Keratinocyte (primary cell): ENCODE measurements around the gene ACOT7. TPM values are rescaled to one million over a fixed set of nuclear protein-coding genes. Genes with fewer than 3 reads are reported as not detected.
A peak's percentile ranks its signal among the peaks of the same experiment; 100 is the strongest.
"Not testable (repeated sequence)": the region's sequence is repeated elsewhere in the genome, so short reads cannot be mapped to it uniquely, and the experiment has no call there.

Experiments
- DNase-seq: peaks from one replicate; pipeline ENCODE4 v3.0.0-alpha.2; 2011; ENCODE audit warnings: low read depth, missing footprints, low spot score
- FAIRE-seq: peaks from 2 replicates; lab custom pipeline; 2011; peaks lifted over from hg19 to GRCh38; lab: Jason Lieb, UNC
- H2AFZ ChIP-seq: 2 replicates; pipeline ENCODE4 v1.6.0; 2012; ENCODE audit warnings: low read length, control low read depth, inconsistent platforms; ENCODE audit not compliant: control insufficient read depth
- H3K27ac ChIP-seq: 2 replicates; pipeline ENCODE4 v1.5.1; 2011; ENCODE audit warnings: low read length; ENCODE audit not compliant: control insufficient read depth, insufficient read depth
- H3K27me3 ChIP-seq: 3 replicates; pipeline ENCODE4 v1.6.0; 2011; ENCODE audit warnings: low read length; ENCODE audit not compliant: control insufficient read depth, insufficient read depth; ENCODE audit errors: extremely low read depth
- H3K36me3 ChIP-seq, 2 experiments: 2 replicates in 1 of 2; 3 replicates in 1 of 2; pipeline ENCODE4 v1.5.1; 2011; ENCODE audit warnings: low read length in 2 of 2, mild to moderate bottlenecking in 1 of 2; ENCODE audit not compliant: control insufficient read depth in 2 of 2, insufficient read depth in 2 of 2; ENCODE audit errors: extremely low read depth in 1 of 2
- H3K4me1 ChIP-seq: 3 replicates; pipeline ENCODE4 v1.5.1; 2011; ENCODE audit warnings: low read length; ENCODE audit not compliant: control insufficient read depth, insufficient read depth; ENCODE audit errors: extremely low read depth
- H3K4me2 ChIP-seq: 3 replicates; pipeline ENCODE4 v1.6.0; 2011; ENCODE audit warnings: low read depth, low read length; ENCODE audit not compliant: control insufficient read depth, insufficient read depth; ENCODE audit errors: extremely low read depth
- H3K4me3 ChIP-seq, 3 experiments: fragments of 200-600 bp in 1 of 3; sonication (generic) in 1 of 3; 2 replicates in 2 of 3; 3 replicates in 1 of 3; pipeline ENCODE4 v1.5.1; 2011 to 2016; ENCODE audit warnings: low read length in 3 of 3, mild to moderate bottlenecking in 3 of 3, control low read depth in 2 of 3, inconsistent platforms in 1 of 3, low read depth in 1 of 3, mixed read lengths in 1 of 3, mixed run types in 1 of 3, moderate library complexity in 1 of 3; ENCODE audit not compliant: control insufficient read depth in 2 of 3, insufficient read depth in 2 of 3; ENCODE audit errors: extremely low read depth in 1 of 3
- H3K79me2 ChIP-seq: 2 replicates; pipeline ENCODE4 v1.6.0; 2012; ENCODE audit warnings: low read length; ENCODE audit not compliant: control insufficient read depth, insufficient read depth
- H3K9ac ChIP-seq: 3 replicates; pipeline ENCODE4 v1.6.0; 2011; ENCODE audit warnings: low read length; ENCODE audit not compliant: control insufficient read depth, insufficient read depth; ENCODE audit errors: extremely low read depth
- H3K9me1 ChIP-seq: 3 replicates; pipeline ENCODE4 v1.6.0; 2011; ENCODE audit warnings: low read length; ENCODE audit not compliant: control insufficient read depth, insufficient read depth; ENCODE audit errors: extremely low read depth
- H3K9me3 ChIP-seq: 2 replicates; pipeline ENCODE4 v1.5.1; 2012; ENCODE audit warnings: low read depth, low read length; ENCODE audit not compliant: control insufficient read depth
- H4K20me1 ChIP-seq: 3 replicates; pipeline ENCODE4 v1.6.0; 2011; ENCODE audit warnings: low read length; ENCODE audit not compliant: control insufficient read depth, insufficient read depth; ENCODE audit errors: extremely low read depth
- CTCF ChIP-seq, 3 experiments: IDR thresholded peaks in 1 of 3; conservative IDR thresholded peaks in 1 of 3; optimal IDR thresholded peaks in 1 of 3; 2 replicates in 2 of 3; 3 replicates in 1 of 3; pipeline versions ENCODE3 to v1.5.1; 2011; ENCODE audit warnings: low read length in 3 of 3, mild to moderate bottlenecking in 3 of 3, moderate library complexity in 2 of 3, control low read depth in 1 of 3, inconsistent platforms in 1 of 3; ENCODE audit not compliant: insufficient read depth in 2 of 3; ENCODE audit errors: extremely low read depth in 1 of 3
- EZH2 ChIP-seq: IDR thresholded peaks from one replicate; pipeline ENCODE4 v1.6.1; 2012; ENCODE audit warnings: inconsistent platforms, mild to moderate bottlenecking, low read length, moderate library complexity
- dilution Hi-C: fragments of 300-500 bp; cut with MboI; formaldehyde crosslinking; loops from one replicate; pipeline ENCODE4 v1.7.0; 2020; ENCODE audit warnings: low sequenced_read_pairs; ENCODE audit not compliant: extremely low pct_ligation_motif_present
- polyA plus RNA-seq, 5 experiments: library from polyadenylated mRNA; depleted of rRNA in 3 of 5; stranded (reverse) in 3 of 5; stranded (forward) in 1 of 5; unstranded in 1 of 5; fragments of >200 nt; gene quantifications; 1 replicate in 1 of 5; 2 replicates in 3 of 5; 3 replicates in 1 of 5; pipeline versions ENCODE4 v1.2.1 to v1.2.3, GENCODE V29; 2011 to 2012; ENCODE audit warnings: missing spikeins in 2 of 5, low read depth in 1 of 5, low replicate concordance in 1 of 5

The ACOT7 gene
- polyA plus RNA-seq, 1 donor (not counting 4 experiments of a cell fraction or from before 2014, with no cell fraction given), result 226 TPM

DNA sequence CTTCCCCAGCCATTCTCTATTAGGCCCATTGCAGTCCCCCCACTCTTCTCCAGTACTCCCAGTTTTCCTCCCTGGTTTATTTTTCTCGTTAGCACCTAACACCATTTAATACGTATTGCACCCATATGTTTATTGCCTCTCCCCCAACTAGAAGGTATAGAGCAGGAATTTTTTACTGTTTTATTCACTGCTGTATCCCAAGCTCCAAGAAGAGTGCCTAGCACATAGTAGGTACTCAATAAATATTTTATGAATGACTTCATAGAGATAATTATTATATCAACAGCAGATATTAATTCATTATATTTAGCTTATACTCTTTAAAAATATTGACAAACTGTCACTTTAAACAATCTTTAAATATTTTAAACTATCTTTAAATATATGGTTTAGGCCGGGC lies 5.7 kb upstream of the ACOT7 start:
- TF ChIP-seq EZH2 (no peak), CTCF (optimal IDR thresholded peaks at IDR 0.05 in 1 of 3, IDR thresholded peaks at IDR 0.05 in 1 of 3, conservative IDR thresholded peaks at IDR 0.05 in 1 of 3; ENCODE audit: extremely low read depth in 1 of 3, insufficient read depth in 2 of 3, low read length in 3 of 3) (no peak)
- H3K9me1 ChIP-seq, result no peaks in the 10 kb centered on the region
- no peak for DNase-seq

GRCh38 chr1:6397844-6398441 lies 4.4 kb upstream of the ACOT7 start:
- H3K4me1 ChIP-seq, result peaks cover 7% of the 10 kb centered on the region
- H4K20me1 ChIP-seq, result no peaks in the 10 kb centered on the region
- no peaks in the 10 kb centered on the region for H3K9me3 ChIP-seq
- no peak overlapping the region for H3K4me2 ChIP-seq
- no peak for FAIRE-seq
- no peak overlapping the region for H3K27ac ChIP-seq
- dilution Hi-C loops, result no loop called here
- no peaks in the 10 kb centered on the region for H3K27me3 ChIP-seq
- no peak overlapping the region for H3K9ac ChIP-seq
- no peaks in the 10 kb centered on the region for H3K79me2 ChIP-seq
- no peaks in the 10 kb centered on the region for H3K9me1 ChIP-seq
- H2AFZ ChIP-seq, result no peak overlapping the region
- no peak for DNase-seq
- TF ChIP-seq EZH2, result no peak
- H3K36me3 ChIP-seq, result no peaks in the 10 kb centered on the region
- H3K4me3 ChIP-seq, result no peak overlapping the region

More for the DNA sequence above, 5.7 kb upstream of the ACOT7 start:
- Histone ChIP-seq H3K4me1 (peaks cover 2% of the 10 kb centered on the region), H3K4me2 (no peak overlapping the region), H3K9me3 (no peaks in the 10 kb centered on the region), H3K27me3 (no peaks in the 10 kb centered on the region), H4K20me1 (no peaks in the 10 kb centered on the region), H3K36me3 (no peaks in the 10 kb centered on the region), H3K79me2 (no peaks in the 10 kb centered on the region), H3K4me3 (no peak overlapping the region), H3K27ac (no peak overlapping the region), H3K9ac (no peak overlapping the region), H2AFZ (no peak overlapping the region)
- FAIRE-seq, result no peak
- dilution Hi-C loops, result no loop called here

DNA sequence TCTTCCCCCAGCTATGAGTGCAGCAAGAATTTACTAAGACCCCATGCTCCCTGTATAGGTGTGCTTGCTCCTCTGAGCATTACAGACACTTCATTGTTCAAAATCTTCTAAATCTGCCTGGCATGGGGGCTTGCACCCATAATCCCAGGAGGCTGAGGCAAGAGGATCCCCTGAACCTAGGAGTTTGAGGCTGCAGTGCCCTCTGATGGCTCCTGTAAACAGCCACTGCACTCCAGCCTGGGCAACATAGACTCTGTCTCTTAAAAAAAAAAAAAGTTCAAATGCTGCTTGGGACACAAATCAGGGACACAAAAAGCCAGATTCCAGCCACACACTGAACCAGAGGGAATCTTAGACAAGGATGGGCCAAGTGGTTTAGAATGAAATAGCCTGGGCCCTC lies 3.4 kb upstream of the ACOT7 start:
- Histone ChIP-seq H3K27me3 (no peaks in the 10 kb centered on the region), H3K4me1 (peaks cover 14% of the 10 kb centered on the region), H2AFZ (no peak overlapping the region), H3K4me2 (no peak overlapping the region), H4K20me1 (peaks cover 2% of the 10 kb centered on the region), H3K36me3 (no peaks in the 10 kb centered on the region), H3K9ac (no peak overlapping the region), H3K4me3 (no peak overlapping the region), H3K9me1 (no peaks in the 10 kb centered on the region), H3K79me2 (peaks cover 8% of the 10 kb centered on the region), H3K27ac (no peak overlapping the region), H3K9me3 (no peaks in the 10 kb centered on the region)
- dilution Hi-C loops, result no loop called here
- no peak for FAIRE-seq
- DNase-seq, result no peak
- TF ChIP-seq CTCF (optimal IDR thresholded peaks at IDR 0.05 in 1 of 3, IDR thresholded peaks at IDR 0.05 in 1 of 3, conservative IDR thresholded peaks at IDR 0.05 in 1 of 3; ENCODE audit: extremely low read depth in 1 of 3, insufficient read depth in 2 of 3, low read length in 3 of 3) (peak; percentile 30 to 56 (median 36)), EZH2 (no peak)

DNA sequence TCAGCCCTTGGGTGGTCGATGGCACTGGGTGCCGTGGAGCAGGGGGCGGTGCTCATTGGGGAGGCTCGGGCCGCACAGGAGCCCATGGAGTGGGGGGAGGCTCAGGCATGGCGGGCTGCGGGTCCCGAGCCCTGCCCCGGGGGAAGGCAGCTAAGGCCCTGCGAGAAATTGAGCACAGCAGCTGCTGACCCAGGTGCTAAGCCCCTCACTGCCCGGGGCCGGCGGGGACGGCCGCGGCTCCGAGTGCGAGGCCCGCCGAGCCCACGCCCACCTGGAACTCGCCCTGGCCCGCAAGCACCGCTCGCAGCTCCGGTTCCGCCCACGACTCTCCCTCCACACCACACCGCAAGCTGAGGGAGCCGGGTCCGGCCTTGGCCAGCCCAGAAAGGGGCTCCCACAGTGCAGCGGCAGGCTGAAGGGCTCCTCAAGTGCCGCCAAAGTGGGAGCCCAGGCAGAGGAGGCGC lies 2.2 kb upstream of the ACOT7 start:
- FAIRE-seq, H3K9me3 ChIP-seq, H3K4me3 ChIP-seq, H3K9ac ChIP-seq, H3K36me3 ChIP-seq, H3K4me2 ChIP-seq, H3K27ac ChIP-seq, dilution Hi-C loops, H2AFZ ChIP-seq, H3K27me3 ChIP-seq, DNase-seq, H4K20me1 ChIP-seq, H3K9me1 ChIP-seq: not testable (repeated sequence)
- H3K79me2 ChIP-seq, result peaks cover 20% of the 10 kb centered on the region
- H3K4me1 ChIP-seq, result peaks cover 20% of the 10 kb centered on the region
